Hematopoietic multipotent progenitor cell treated with erythropoietin and hydrocortisone succinate and interleukin-3 and kit ligand, for 15 days (in vitro differentiated cells): ENCODE data around the gene FBXW7.

ENCODE experiments used
- DNase-seq: peaks from one replicate; pipeline ENCODE4 v3.0.0-alpha.2; 2015; ENCODE audit warnings: low spot score

FBXW7 gene

GRCh38 chr4:152427981-152428380, 107.9 kb downstream of the FBXW7 start:
- no peak for DNase-seq

- DNase-seq, result no peak
Measured at GRCh38 chr4:152424977-152425376, 110.9 kb downstream of the FBXW7 start.

- no peak for DNase-seq
Measured at GRCh38 chr4:152424396-152424795, 111.5 kb downstream of the FBXW7 start.

GRCh38 chr4:152422817-152423320, 113.0 kb downstream of the FBXW7 start:
- DNase-seq, result no peak

- DNase-seq, result no peak
Measured at GRCh38 chr4:152421576-152421975, 114.3 kb downstream of the FBXW7 start.

GRCh38 chr4:152419809-152420208, 116.1 kb downstream of the FBXW7 start:
- no peak for DNase-seq

- no peak for DNase-seq
Measured at GRCh38 chr4:152417673-152418072, 118.2 kb downstream of the FBXW7 start.

DNA sequence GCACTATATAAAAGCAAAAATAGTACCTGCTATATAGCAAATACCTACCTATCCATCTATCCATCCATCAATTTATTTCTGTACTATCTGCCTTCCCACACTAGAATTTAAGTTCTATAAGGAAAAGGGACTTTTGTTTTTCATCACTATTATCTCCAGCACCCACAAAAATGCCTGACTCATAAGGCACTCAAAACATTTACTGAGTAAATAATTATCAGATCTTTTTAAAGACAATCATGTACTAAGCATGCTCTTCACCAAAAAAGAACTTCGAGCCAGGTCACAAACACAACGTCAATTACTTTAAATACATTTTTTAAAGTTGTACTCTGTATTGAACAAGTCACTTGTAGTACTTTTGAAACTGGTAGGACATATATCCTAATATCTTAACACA, 119.9 kb downstream of the FBXW7 start:
- DNase-seq, result no peak

DNA sequence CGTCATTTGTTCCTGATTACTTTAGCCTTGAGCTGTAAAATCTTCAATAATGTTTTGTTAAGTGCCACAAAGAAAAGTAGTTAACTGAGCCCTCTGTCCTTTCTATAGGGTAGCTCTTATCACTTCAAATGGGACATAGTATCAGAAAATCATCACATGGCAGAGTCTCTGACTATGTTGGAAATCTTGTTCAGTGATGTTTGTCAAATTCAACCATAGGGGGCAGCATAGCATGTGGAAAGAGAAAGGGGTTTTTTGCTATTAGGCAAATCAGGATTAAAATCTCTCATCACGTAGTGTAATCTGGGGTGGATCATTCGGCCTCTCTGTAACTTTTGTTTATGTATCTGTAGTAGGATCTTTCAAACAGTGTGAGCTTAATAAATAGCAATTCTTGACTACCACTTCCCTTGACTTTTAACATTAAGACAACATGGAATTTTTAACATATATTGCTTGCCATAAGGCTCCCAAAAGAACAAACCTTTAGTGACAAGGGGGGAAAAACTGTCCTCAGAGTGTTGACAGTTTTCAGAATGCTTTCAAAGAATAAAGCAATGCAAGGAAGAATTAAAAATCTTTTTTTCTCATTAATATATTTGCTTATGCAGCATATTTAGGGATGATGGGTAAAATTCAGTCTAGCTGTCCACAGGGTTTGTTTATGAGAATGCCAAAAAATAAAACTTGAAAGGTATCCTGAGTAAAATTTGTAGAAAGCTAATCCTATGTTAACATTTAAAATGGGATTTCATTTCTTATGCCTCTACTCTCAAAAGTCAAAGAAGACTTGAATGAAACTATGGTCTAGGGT, 127.2 kb downstream of the FBXW7 start:
- peak; percentile 52 for DNase-seq

- DNase-seq, result no peak
Measured at GRCh38 chr4:152401424-152401823, 134.5 kb downstream of the FBXW7 start.

DNA sequence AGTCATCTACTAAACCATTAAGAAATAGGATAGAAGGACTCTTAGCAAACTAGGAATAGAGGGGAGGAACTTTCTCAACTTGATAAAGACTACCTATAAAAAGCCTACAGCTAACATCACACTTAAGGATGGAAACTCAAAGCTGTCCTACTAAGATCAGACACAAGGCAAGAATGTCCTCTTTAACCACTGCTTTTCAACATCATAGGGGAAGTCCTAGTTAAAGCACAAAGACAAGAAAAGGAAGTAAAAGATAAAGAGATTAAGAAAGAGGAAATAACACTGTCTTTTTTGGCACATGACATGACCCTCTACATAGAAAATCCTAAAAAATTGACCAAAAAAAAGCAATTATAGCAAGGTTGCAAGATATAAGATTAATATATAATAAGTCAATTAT, 136.6 kb downstream of the FBXW7 start:
- no peak for DNase-seq

- no peak for DNase-seq
Measured at GRCh38 chr4:152398060-152398459, 137.8 kb downstream of the FBXW7 start.

DNA sequence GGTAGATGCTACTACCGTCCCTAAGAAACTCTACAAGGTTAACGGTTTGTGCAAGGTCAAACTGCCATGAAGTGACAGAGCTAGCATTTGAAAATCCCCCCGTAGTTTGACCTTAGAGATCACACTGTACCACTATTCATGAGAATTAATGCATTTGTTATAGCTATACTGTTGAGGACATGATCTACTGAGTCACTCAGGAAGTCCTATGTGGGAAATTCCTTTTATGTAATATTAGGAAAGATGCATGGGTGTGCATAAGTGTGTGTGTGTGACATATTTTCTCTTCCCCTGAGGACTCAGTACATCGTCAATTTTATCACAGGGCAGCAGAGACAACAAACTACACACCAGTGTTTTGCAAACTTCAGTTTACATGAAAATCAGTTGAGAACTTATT, 141.1 kb downstream of the FBXW7 start:
- no peak for DNase-seq

- DNase-seq, result no peak
Measured at GRCh38 chr4:152392079-152392478, 143.8 kb downstream of the FBXW7 start.

DNA sequence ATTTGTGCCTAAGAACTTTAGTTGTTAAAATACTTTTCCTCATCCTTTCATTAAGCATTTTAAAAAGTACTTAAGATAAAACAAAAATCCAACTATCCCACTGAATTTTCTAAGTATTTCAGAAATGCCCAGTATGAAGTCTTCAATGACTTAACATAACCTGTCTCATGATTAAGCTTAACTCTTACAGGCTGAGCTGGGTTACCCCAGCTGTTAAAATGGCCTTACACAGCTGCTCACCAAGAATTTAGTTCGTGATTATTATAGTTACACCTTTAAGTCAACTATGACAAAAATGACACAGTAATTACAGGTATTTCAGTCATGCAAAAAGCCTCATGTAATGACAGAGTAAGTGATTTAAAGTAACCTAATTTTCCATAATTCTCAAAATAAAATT, 145.7 kb downstream of the FBXW7 start:
- DNase-seq, result no peak

- no peak for DNase-seq
Measured at GRCh38 chr4:152389359-152389758, 146.5 kb downstream of the FBXW7 start.

DNA sequence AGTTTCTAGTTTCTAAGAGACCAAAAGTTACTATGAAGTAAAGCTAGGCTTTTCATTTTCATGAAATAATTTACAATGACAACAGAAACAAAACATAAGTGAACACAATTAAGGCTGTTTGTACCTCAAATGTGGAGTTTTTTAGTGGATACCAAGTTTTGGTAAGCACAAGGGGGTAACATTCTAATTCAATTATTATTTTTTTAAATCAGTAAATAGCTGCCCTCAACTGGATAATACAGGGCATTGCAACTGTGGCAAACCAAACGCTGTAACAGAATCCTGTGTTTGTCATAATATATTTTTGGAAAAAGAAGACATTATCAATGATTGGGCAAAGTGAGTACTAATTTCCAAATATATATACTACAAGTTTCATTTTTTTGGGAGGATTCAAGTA, 150.3 kb downstream of the FBXW7 start:
- no peak for DNase-seq

DNA sequence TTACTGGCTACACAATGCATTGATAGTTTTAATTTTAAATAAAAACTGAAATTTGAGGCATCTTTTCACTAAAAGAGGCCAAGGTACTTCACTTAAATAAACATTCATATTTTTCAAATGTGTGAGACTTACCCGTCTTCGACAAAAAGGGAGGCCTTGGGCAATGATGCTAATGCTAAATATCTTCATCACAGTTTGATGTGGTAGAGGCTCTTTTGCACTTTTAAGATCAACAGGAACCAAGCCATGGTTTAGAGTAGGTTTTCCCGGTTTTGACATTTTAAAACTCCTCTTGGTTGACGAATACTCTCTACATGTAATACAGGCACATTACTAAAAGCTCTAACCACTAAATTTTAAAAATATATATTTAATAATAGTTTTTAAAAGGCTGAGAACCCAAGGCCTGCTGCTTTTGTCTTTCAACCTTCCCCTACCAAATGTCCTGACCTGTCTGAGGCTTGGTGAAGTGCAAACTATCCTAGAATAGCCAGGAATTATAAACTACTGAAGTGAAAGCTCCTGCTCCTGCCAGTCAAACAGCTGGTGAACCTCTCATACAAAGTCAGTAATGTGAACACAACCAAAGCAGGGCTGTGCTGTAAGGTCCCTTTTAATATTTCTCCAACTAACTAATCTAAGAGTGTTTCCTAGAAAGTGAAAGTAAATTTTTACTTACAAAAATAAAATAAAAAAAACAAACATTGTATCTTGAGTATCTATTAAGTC, 153.7 kb downstream of the FBXW7 start:
- DNase-seq, result no peak

DNA sequence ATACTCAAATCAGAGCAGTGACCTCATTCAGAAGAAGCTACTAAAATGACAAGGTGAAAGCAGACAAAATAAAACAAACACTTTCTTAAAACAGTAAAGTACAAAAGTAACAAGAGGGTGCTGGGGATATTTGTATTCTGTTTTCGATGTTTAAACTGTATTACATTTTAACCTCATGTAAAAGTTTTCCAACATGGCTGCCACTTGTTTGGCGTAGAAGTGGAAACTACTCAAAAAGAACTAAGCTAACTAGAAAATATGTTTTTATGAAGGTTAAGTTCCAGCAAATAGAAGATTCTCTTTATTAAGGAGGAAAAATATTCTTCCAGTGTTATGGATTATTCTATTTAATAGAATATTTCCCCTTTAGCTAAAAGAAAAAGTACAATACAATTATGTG, 155.0 kb downstream of the FBXW7 start:
- DNase-seq, result no peak

DNA sequence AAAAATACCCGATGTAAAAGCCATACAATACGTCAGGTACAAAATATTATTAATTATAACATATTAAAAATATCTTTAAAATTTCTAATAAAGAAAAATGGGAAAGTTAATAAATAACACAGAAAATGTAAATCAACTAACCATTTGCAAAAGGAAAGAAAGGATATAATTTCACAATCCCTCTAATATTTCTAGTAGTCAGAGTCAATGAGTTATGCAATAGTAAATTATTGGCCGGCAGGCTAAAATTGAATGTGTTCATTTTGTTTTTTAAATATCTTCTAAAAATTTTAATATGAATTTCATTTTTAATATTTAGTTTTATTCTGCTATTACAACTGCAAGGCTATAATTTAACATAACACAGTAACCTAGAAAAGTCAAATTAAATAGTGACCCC, 155.7 kb downstream of the FBXW7 start:
- DNase-seq, result no peak

DNA sequence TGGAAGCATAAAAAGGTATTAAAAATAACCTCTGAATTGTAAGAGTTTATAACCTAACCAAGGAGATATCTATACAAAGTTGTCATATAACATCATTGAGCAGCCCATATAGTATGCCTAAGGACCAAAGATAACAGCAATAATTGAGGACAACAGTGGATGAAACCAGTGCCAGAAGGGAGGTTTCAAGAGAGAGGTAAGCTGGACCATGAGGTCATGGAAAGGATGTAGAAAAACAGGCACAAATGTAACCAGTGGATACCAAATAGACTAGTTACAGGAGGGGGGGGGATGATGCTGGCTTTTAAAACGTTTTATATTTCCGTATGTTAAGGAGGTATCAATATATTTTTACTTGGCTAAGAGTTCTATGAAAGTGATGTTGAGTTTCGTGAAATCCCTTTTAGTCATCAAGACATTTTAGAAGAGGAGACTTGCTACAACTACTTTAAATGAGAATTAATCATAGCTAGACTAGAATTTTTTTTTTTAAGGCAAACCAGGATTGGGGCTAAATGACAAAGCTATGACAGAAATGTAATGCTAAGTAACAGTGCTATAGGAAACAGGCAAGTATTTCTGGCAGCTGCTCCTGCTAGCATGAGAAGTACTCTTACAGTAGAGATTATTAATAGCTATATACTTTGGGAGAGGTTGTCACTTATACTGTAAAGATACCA, 161.1 kb downstream of the FBXW7 start:
- no peak for DNase-seq

GRCh38 chr4:152374153-152374552, 161.7 kb downstream of the FBXW7 start:
- no peak for DNase-seq

DNA sequence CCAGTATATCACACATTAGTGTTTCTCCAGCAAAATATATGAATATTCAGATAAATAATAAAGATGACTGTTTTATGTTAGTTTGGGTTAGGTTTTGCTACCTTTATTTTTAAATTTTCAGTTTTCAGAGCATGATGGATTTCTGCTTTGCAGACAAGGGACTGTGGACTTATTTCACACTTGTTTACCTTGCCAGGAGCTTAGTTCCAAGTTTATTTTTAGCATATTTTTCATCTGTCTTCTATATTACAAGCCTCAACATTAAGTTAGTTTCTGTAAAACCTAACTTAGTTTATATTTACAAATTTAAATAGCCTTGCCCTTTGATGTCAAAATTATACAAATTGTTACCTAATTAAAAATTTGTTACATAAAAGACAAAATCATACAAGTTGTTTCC, 163.4 kb downstream of the FBXW7 start:
- DNase-seq, result no peak
